Neural progenitor cell (in vitro differentiated cells): ENCODE results near the gene MVB12B. TPM values are rescaled to one million over a fixed set of nuclear protein-coding genes. Genes with fewer than 3 reads are reported as not detected.

ENCODE experiments used
- DNase-seq: peaks from one replicate; pipeline ENCODE4 v3.0.0-alpha.2; 2016; ENCODE audit warnings: low spot score
- H2AFZ ChIP-seq: fragments of 200-600 bp; sonication (generic); replicated peaks from 2 replicates; pipeline ENCODE4 v1.6.1; 2016; ENCODE audit warnings: antibody characterized with exemption
- H3F3A ChIP-seq: fragments of 200-600 bp; sonication (generic); 2 replicates; pipeline ENCODE4 v1.6.1; 2016; ENCODE audit warnings: antibody characterized with exemption, low read depth
- H3K27ac ChIP-seq: fragments of 200-600 bp; sonication (generic); 2 replicates; pipeline ENCODE4 v1.5.1; 2016; ENCODE audit warnings: mild to moderate bottlenecking
- H3K27me3 ChIP-seq: fragments of 200-600 bp; sonication (generic); 2 replicates; pipeline ENCODE4 v1.6.1; 2016; ENCODE audit warnings: mild to moderate bottlenecking, moderate library complexity
- H3K36me3 ChIP-seq: fragments of 200-600 bp; sonication (generic); 2 replicates; pipeline ENCODE4 v1.5.1; 2016
- H3K4me1 ChIP-seq: fragments of 200-600 bp; sonication (generic); 2 replicates; pipeline ENCODE4 v1.6.1; 2016; ENCODE audit warnings: mixed run types
- H3K4me2 ChIP-seq: fragments of 200-600 bp; sonication (generic); 2 replicates; pipeline ENCODE4 v1.6.1; 2016
- H3K4me3 ChIP-seq: fragments of 200-600 bp; sonication (generic); 2 replicates; pipeline ENCODE4 v1.5.1; 2016
- H3K79me2 ChIP-seq: fragments of 200-600 bp; sonication (generic); 2 replicates; pipeline ENCODE4 v1.6.1; 2016; ENCODE audit warnings: low read depth
- H3K9ac ChIP-seq: fragments of 200-600 bp; sonication (generic); 2 replicates; pipeline ENCODE4 v1.6.1; 2016
- H3K9me3 ChIP-seq: fragments of 200-600 bp; sonication (generic); 2 replicates; pipeline ENCODE4 v1.5.1; 2016; ENCODE audit warnings: low read depth
- H4K20me1 ChIP-seq: fragments of 200-600 bp; sonication (generic); 2 replicates; pipeline ENCODE4 v1.6.1; 2016; ENCODE audit warnings: low read depth
- H3K27ac Mint-ChIP-seq: 3 replicates; pipeline ENCODE4 v1.8.0; 2021; ENCODE audit warnings: mixed read lengths
- H3K27me3 Mint-ChIP-seq: 2 replicates; pipeline ENCODE4 v1.8.0; 2022; ENCODE audit warnings: low read depth, mild to moderate bottlenecking, inconsistent platforms, moderate library complexity, mixed read lengths; ENCODE audit not compliant: insufficient read depth
- H3K36me3 Mint-ChIP-seq: 3 replicates; pipeline ENCODE4 v1.8.0; 2021; ENCODE audit warnings: mixed read lengths
- H3K4me1 Mint-ChIP-seq: 3 replicates; pipeline ENCODE4 v1.8.0; 2021; ENCODE audit warnings: mixed read lengths
- H3K4me3 Mint-ChIP-seq: 3 replicates; pipeline ENCODE4 v1.8.0; 2021; ENCODE audit warnings: mild to moderate bottlenecking, moderate library complexity, mixed read lengths
- H3K9me3 Mint-ChIP-seq: 3 replicates; pipeline ENCODE4 v1.8.0; 2020; ENCODE audit warnings: mixed read lengths
- CTCF ChIP-seq: fragments of 200-600 bp; sonication (generic); IDR thresholded peaks from 2 replicates; pipeline ENCODE4 v1.5.1; 2017; ENCODE audit warnings: antibody characterized with exemption, mild to moderate bottlenecking
- EZH2 ChIP-seq: fragments of 200-600 bp; sonication (generic); IDR thresholded peaks from 2 replicates; pipeline ENCODE4 v1.6.1; 2017; ENCODE audit warnings: antibody characterized with exemption, mild to moderate bottlenecking, moderate library complexity
- EZH2phosphoT487 ChIP-seq: fragments of 200-600 bp; sonication (generic); IDR thresholded peaks from 2 replicates; pipeline ENCODE4 v1.6.1; 2017; ENCODE audit warnings: antibody characterized with exemption
- total RNA-seq: library from RNA; depleted of rRNA; stranded (reverse); fragments of >200 nt; gene quantifications from 2 replicates; pipeline ENCODE4 v1.2.3, GENCODE V29; 2015; ENCODE audit warnings: low replicate concordance

Gene MVB12B
- total RNA-seq, 1 donor from 2014 or later = 16.1 TPM

DNA sequence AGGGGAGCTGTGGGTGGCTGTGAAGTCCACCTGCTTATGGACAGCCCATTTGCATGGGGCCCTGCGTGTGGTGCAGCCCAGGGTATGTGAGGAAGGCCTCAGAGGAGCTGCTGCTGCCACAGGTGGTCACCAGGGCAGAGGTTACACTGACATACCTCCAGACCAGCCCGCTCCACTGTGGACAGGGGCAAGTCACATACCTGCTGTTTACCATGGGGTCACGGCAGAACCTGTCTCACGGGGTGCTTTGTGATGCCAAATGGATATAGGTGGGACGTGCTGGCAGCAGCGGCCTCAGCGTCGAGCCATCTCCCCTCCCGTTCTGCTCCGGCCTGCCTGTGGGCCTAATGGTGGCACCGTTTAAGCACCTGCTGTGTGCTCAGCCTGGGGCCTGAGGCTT is 159.6 kb downstream of the MVB12B start:
- Histone ChIP-seq H2AFZ (no peak overlapping the region), H4K20me1 (peaks cover 25% of the 10 kb centered on the region), H3K4me2 (no peak overlapping the region), H3K27me3 (no peaks in the 10 kb centered on the region), H3F3A (peaks cover 10% of the 10 kb centered on the region), H3K36me3 (no peaks in the 10 kb centered on the region), H3K27ac (no peak overlapping the region), H3K9ac (no peak overlapping the region), H3K79me2 (no peaks in the 10 kb centered on the region), H3K4me3 (no peak overlapping the region), H3K4me1 (peaks cover 27% of the 10 kb centered on the region), H3K9me3 (no peaks in the 10 kb centered on the region)
- no peaks in the 10 kb centered on the region for H3K9me3 Mint-ChIP-seq
- no peak overlapping the region for H3K4me3 Mint-ChIP-seq
- DNase-seq = no peak
- H3K27me3 Mint-ChIP-seq = peaks cover 6% of the 10 kb centered on the region
- TF ChIP-seq EZH2phosphoT487 = no peak
- H3K36me3 Mint-ChIP-seq = peaks cover 7% of the 10 kb centered on the region
- H3K27ac Mint-ChIP-seq = no peak overlapping the region
- peaks cover 35% of the 10 kb centered on the region for H3K4me1 Mint-ChIP-seq

DNA sequence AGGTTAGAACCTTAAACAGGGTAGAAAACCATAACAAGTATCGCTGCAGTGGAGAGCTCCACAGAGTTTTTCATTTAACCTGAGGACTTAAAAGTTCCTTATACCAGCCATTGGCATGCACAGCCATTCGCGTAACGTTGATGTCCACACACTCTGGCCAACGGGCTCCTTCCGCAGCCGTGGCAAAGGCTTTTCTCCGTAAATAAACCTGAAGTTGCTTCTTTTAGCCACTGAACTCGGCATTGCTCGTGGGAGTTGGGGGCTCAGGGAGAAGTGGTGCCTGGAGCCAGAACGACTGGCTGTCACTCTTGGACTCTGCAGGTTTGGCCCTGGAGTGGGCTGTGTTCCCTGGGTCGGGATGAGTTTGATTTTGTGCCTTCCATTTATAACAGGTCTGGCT is 161.2 kb downstream of the MVB12B start:
- no peak overlapping the region for H3K27ac ChIP-seq
- H3K9me3 Mint-ChIP-seq = no peaks in the 10 kb centered on the region
- TF ChIP-seq EZH2phosphoT487 (no peak), CTCF (no peak), EZH2 (no peak)

GRCh38 chr9:126488310-126488709 is 161.7 kb downstream of the MVB12B start:
- Mint-ChIP-seq H3K27ac (no peak overlapping the region), H3K27me3 (no peaks in the 10 kb centered on the region), H3K4me1 (peaks cover 19% of the 10 kb centered on the region), H3K9me3 (no peaks in the 10 kb centered on the region), H3K36me3 (peaks cover 5% of the 10 kb centered on the region), H3K4me3 (no peak overlapping the region)
- Histone ChIP-seq H3K27me3 (no peaks in the 10 kb centered on the region), H3K9me3 (no peaks in the 10 kb centered on the region), H3K4me2 (no peak overlapping the region), H3K9ac (no peak overlapping the region), H3K4me1 (peaks cover 10% of the 10 kb centered on the region), H4K20me1 (peaks cover 7% of the 10 kb centered on the region), H3K79me2 (no peaks in the 10 kb centered on the region), H3K36me3 (no peaks in the 10 kb centered on the region), H3F3A (no peaks in the 10 kb centered on the region), H3K27ac (no peak overlapping the region), H2AFZ (no peak overlapping the region), H3K4me3 (no peak overlapping the region)
- DNase-seq = no peak
- no peak for TF ChIP-seq EZH2
- no peak for TF ChIP-seq EZH2phosphoT487
- no peak for TF ChIP-seq CTCF

More for the DNA sequence above, 161.2 kb downstream of the MVB12B start:
- Histone ChIP-seq H3K9me3 (no peaks in the 10 kb centered on the region), H3K9ac (no peak overlapping the region), H3K4me3 (no peak overlapping the region), H3K79me2 (no peaks in the 10 kb centered on the region), H3K36me3 (no peaks in the 10 kb centered on the region), H3F3A (no peaks in the 10 kb centered on the region), H3K27me3 (no peaks in the 10 kb centered on the region), H3K4me2 (no peak overlapping the region), H2AFZ (no peak overlapping the region), H4K20me1 (peaks cover 11% of the 10 kb centered on the region), H3K4me1 (peaks cover 14% of the 10 kb centered on the region)
- Mint-ChIP-seq H3K4me3 (no peak overlapping the region), H3K4me1 (peaks cover 22% of the 10 kb centered on the region), H3K27ac (no peak overlapping the region), H3K27me3 (no peaks in the 10 kb centered on the region), H3K36me3 (peaks cover 5% of the 10 kb centered on the region)
- DNase-seq = peak; percentile 1

DNA sequence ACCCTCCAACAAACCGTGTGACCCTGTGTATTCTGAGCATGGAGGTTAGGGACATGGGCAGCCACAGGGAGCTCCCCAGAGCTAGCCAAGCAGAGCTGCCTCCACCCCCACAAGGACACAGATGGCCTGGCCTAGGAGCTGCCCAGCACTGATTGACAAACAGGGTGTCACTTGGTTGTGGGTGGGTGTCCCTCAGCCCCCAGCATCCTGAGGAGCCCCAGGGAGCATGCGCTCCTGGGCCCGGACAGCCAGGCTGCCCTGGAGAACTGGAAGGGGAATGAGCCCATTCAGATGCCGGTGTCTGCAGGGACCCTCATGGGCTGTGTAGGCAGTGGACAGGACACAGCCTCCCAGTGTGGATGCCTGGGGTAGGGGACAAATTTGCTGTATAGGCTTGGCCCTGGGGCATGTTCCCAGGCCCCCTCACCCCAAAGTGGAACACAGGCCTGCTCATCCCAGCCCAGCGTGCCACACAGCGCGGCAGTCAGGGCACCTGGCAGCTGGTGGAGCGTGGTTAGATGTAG is 162.3 kb downstream of the MVB12B start:
- Mint-ChIP-seq H3K9me3 (no peaks in the 10 kb centered on the region), H3K36me3 (peaks cover 3% of the 10 kb centered on the region), H3K4me1 (peaks cover 14% of the 10 kb centered on the region), H3K27me3 (no peaks in the 10 kb centered on the region), H3K4me3 (no peak overlapping the region), H3K27ac (no peak overlapping the region)
- DNase-seq = peak; percentile 1
- Histone ChIP-seq H3F3A (no peaks in the 10 kb centered on the region), H3K4me3 (no peak overlapping the region), H3K4me2 (no peak overlapping the region), H4K20me1 (peaks cover 4% of the 10 kb centered on the region), H3K27me3 (no peaks in the 10 kb centered on the region), H3K4me1 (peaks cover 10% of the 10 kb centered on the region), H3K79me2 (no peaks in the 10 kb centered on the region), H3K36me3 (no peaks in the 10 kb centered on the region), H3K27ac (no peak overlapping the region), H3K9me3 (no peaks in the 10 kb centered on the region), H2AFZ (no peak overlapping the region), H3K9ac (no peak overlapping the region)
- TF ChIP-seq EZH2 (no peak), EZH2phosphoT487 (no peak), CTCF (no peak)
